HL-60 (cell line): ENCODE results near the gene TSPAN2.

Source experiments
- POLR2AphosphoS5 ChIP-seq: IDR thresholded peaks from 2 replicates; pipeline ENCODE4 v1.6.1; 2012; ENCODE audit warnings: low read depth
- SPI1 ChIP-seq: IDR thresholded peaks from 2 replicates; pipeline ENCODE4 v1.6.1; 2012; ENCODE audit warnings: low read depth, mild to moderate bottlenecking, borderline replicate concordance
- TF ChIP-seq, protein P1 (sequence below): IDR thresholded peaks from one replicate; pipeline ENCODE4 v1.5.1; 2011; ENCODE audit warnings: low read length, control low read depth, inconsistent platforms; ENCODE audit not compliant: insufficient read depth

- TF ChIP-seq, protein P1, sequence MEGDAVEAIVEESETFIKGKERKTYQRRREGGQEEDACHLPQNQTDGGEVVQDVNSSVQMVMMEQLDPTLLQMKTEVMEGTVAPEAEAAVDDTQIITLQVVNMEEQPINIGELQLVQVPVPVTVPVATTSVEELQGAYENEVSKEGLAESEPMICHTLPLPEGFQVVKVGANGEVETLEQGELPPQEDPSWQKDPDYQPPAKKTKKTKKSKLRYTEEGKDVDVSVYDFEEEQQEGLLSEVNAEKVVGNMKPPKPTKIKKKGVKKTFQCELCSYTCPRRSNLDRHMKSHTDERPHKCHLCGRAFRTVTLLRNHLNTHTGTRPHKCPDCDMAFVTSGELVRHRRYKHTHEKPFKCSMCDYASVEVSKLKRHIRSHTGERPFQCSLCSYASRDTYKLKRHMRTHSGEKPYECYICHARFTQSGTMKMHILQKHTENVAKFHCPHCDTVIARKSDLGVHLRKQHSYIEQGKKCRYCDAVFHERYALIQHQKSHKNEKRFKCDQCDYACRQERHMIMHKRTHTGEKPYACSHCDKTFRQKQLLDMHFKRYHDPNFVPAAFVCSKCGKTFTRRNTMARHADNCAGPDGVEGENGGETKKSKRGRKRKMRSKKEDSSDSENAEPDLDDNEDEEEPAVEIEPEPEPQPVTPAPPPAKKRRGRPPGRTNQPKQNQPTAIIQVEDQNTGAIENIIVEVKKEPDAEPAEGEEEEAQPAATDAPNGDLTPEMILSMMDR: no peak
- no peak for TF ChIP-seq POLR2AphosphoS5
- TF ChIP-seq SPI1: no peak
Measured at GRCh38 chr1:115099693-115100050, 10.4 kb upstream of the TSPAN2 start.
